ENCODE results near the gene CEBPE.

Gene CEBPE

DNA sequence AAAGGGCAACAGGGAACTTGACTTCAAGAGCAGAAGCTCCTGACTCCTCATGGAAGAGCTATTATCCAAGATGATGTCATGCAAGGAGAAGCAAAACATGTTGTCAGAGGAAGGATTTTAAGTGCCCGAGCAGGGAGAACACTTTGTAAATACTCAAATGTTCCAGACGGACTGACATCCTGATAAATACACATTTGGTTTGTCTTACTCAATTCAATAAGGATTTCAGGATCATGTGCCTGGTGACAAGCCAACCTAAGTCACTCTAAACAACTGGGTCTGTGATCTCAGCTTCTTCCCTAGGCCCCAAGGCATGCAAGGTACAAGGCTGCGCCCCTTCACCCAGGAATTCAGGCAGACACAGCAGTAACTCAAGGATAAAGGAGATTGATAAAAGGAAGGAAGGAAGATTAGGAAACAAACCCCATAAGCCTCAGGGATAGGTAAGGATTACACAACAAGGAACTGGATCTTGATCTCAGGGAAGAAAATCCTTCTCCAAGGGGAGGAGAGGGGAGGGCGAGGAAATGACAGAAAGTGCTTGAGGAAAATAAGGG is 26.8 kb upstream of the CEBPE start:
- no peak for DNase-seq (ENCODE audit: low read depth in 2 of 2, low spot score in 1 of 2)

- no peak for DNase-seq (ENCODE audit: low read depth in 2 of 2, low spot score in 1 of 2)
These were observed 24.9 kb upstream of the CEBPE start for GRCh38 chr14:23143911-23144310.

DNA sequence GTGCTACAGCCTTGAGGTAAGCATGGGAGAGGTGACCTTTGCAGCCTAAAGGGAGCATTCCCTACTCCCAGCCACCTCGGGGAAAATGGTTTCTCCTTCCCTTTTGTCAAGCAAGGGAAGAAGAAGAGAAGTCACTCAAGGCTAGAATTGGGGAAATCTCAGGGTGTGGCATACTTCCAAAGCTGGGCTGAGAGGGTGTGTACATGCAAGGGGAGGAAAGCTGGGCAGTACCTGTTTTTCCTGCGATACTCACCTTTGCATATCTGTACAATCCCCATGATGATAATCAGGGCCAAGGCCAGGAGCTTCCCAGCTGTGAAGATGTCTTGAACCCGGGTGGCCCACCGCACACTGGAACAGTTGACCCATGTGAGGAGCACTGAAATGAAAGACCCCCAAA is 23.8 kb upstream of the CEBPE start:
- no peak for DNase-seq (ENCODE audit: low read depth in 2 of 2, low spot score in 1 of 2)

- DNase-seq (ENCODE audit: low read depth in 2 of 2, low spot score in 1 of 2): no peak
These were observed 22.8 kb upstream of the CEBPE start for GRCh38 chr14:23141706-23142444.

DNA sequence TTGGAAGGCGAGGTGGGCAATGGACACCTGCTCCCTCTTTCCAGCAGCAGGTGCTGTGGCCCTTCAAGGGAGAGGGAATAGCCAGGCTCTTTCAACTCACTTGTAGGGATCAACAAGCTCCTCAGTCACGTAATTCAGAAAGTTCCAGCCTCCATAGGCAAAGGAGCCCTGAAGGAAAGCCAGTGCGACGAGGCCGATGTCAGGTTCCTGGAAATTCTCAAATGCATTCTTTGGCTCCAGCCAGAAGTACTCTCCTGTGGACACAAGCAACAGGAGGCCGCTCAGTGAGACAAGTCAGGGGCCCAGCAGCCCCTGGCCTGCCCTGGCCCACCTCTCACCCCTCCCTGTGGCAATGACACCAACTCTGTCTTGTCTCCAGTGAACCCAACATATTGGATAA is 21.3 kb upstream of the CEBPE start:
- no peak for DNase-seq (ENCODE audit: low read depth in 2 of 2, low spot score in 1 of 2)

GRCh38 chr14:23139874-23140273 is 20.8 kb upstream of the CEBPE start:
- no peak for DNase-seq (ENCODE audit: low read depth in 2 of 2, low spot score in 1 of 2)

DNA sequence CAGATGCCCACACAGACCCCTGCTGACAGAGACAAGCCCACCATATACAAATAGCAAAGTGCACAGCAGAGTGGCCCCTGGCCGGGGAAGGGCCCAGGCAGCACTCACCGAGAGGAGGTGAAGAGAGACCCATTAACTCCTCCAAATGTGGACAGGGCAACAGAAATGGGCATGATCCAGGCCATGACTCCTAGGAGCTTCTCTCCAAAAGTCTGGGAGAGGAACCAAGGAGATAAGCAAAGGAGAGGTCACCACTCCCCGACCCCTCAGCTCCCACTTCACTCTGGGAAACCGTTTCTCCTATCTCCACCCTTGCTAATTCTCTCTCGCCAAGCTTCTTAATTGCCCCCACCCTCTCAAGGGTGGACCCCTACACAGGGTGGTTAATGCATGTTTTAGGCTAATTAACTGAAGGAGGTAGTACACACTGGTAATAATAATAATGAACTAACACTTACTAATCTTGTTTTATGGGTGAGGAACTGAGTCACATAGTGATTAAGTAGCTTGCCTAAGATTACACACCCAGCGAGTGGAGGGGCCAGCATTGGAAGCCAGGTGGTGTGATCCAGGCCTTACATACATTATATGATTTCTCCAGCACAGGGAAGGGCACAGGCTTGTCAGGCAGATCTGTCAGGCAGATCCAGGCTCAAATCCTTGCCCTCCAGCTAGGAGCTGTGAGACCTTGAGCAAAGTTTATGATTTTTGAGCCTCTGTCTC is 18.9 kb upstream of the CEBPE start:
- DNase-seq (ENCODE audit: low read depth in 2 of 2, low spot score in 1 of 2): no peak

- DNase-seq (ENCODE audit: low read depth in 2 of 2, low spot score in 1 of 2): no peak
These were observed 18.2 kb upstream of the CEBPE start for GRCh38 chr14:23137192-23137812.

DNA sequence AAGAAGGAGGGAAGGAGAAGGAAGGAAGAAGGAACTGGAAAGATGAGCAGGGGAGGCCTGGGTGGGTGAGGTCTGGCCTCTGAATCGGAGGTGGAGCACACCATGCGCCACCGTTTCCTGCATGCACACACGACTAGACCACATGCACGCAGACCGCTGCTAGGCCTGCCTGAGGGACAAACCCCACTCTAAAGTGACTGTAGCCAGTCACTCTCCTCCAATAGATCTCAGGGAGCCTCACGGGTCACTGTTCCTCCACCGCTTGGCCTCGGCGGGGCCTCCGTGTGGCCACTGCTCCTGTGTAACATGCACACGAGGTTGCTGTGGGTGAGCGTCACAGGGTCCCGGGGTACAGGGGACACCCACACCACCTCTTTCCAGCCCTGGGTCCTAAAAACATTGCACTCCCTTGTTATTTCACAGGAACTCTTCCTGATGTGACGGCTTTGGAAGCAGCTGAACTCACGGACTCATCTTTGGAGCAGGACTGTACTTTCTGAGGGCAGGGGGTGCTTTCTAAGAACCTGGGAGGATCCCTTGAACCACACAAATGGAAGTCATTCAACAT is 17.6 kb upstream of the CEBPE start:
- DNase-seq (ENCODE audit: low read depth in 2 of 2, low spot score in 1 of 2): no peak

DNA sequence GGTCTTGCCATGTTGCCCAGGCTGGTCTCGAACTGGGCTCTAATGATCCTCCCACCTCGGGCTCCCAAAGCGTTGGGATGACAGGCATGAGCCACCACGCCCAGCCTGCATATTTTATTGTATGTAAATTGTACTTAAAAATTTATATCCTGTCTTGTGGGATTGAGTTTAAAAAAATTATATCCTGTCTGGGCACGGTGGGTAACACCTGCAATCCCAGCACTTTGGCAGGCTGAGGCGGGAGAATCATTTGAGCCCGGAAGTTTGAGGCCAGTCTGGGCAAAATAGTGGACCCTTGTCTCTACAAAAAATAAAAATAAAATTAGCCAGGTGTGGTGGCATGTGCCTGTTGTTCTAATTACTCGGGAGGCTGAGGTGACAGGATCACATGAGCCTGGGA is 13.9 kb upstream of the CEBPE start:
- DNase-seq (ENCODE audit: low read depth in 2 of 2, low spot score in 1 of 2): no peak

DNA sequence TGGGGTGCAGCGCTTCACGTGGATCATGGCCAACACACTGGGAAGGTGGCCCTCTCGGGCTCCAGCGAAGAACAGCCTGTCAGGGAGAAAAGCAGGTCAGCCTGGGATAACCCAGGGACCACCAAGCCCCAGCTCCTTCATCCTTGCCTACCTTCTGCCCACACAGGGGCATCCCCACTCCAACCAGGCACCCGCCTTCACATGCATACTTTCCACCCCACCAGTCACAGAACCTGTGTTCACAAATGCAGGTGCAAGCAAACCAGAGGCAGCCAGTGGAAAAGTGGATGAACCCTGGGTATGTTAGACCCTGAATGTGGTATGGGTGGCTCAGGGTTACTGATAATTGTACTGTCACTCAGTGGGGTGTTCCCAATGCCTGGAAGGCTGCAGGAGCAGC is 12.4 kb upstream of the CEBPE start:
- DNase-seq (ENCODE audit: low read depth in 2 of 2, low spot score in 1 of 2): no peak

GRCh38 chr14:23130871-23131270 is 11.8 kb upstream of the CEBPE start:
- DNase-seq (ENCODE audit: low read depth in 2 of 2, low spot score in 1 of 2): no peak

- DNase-seq (ENCODE audit: low read depth in 2 of 2, low spot score in 1 of 2): no peak
These were observed 10.8 kb upstream of the CEBPE start for GRCh38 chr14:23129759-23130316.

- no peak for DNase-seq (ENCODE audit: low read depth in 2 of 2, low spot score in 1 of 2)
These were observed 10.1 kb upstream of the CEBPE start for GRCh38 chr14:23128969-23129758.

- DNase-seq (ENCODE audit: low read depth in 2 of 2, low spot score in 1 of 2): no peak
These were observed 8.8 kb upstream of the CEBPE start for GRCh38 chr14:23127861-23128260.

DNA sequence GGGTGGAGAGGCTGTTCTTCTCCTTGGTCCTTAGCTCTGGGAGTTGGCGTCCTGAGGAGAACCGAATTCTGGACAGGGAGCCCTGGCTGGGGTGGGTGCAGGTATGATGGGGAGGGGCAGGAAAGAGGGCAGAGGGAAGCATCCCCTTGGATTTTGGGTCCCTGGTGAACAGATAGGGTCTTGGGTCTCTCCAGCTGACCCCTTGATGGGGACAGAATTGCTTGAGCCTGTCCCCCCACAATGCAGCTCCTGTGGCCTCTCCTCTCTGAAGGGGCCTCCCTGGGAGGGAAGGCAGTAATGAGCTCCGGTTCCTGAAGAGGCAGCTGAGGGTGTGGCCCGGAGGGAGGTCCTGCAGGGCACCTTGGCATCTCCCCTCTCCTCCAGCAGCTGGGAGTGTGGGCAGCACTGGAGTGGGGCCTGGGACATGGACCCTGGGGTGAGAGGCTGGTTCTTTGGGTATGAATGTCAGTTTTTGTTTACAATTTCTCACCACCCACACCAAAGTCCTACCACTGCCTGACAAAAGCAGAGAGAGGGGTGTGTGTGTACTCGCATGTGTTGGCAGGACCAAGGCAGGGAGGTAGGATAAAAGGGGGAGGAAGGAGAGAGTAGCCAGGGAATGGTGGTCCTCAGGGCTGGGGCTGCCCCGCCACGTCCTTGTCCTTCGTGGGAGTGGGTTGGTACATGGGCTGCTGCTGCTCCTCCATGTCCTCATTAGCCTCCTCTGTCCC is 7.7 kb upstream of the CEBPE start:
- no peak for DNase-seq (ENCODE audit: low read depth in 2 of 2, low spot score in 1 of 2)

DNA sequence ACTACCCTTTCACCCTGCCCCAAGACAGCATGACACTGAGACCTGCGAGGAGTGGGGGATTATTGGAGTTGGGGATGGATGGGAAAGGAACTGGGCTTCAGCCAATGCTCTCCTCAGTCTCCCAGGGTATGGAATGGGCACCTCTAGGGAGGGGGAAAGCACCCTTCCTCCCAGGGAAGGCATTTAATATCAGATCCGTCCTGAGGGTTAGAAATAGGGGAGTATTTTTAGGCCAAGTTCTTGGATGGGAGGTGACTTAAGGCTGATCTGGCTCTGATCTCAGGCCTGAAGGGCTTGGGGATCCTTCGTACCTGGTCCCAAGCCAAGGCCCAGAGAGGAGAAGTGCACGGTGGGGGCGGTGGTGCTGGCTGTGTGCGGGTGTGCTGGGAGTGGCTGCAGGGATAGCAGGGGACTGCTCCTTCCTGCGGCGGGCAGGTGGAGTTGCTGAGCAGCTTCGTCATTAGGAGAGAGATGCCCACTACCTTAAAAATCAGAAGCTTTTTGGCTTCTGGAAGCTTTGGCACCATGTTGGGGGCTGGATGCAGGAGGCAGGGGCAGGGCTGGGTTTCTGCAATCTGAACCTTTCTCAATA is 7.0 kb upstream of the CEBPE start:
- DNase-seq (ENCODE audit: low read depth in 2 of 2, low spot score in 1 of 2): no peak

DNA sequence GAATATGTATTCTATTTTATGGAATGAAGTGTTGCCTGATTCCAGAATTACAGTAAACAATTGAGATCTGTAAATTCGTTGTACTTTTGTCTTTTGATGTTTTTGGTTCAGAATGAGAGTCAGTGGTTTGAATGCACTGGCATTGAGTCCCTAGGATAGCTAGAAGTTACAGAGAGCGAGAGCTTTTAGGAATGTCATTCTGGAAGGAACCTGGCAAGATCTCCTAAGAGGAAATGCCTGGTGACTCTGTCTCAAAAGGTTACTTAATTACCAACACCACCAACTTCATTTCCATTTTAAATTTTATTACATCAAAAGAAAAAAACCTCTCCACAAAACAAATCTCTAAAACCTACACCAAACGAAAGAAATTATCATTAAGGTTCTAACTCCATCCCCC is 6.0 kb upstream of the CEBPE start:
- no peak for DNase-seq (ENCODE audit: low read depth in 2 of 2, low spot score in 1 of 2)

GRCh38 chr14:23124337-23124954 is 5.4 kb upstream of the CEBPE start:
- no peak for DNase-seq (ENCODE audit: low read depth in 2 of 2, low spot score in 1 of 2)
